Right atrium auricular region (tissue), 2 donors: Measurements from ENCODE around the gene UBQLNL. TPM values are rescaled to one million over a fixed set of nuclear protein-coding genes. Genes with fewer than 3 reads are reported as not detected.

Experiments used
- DNase-seq: peaks from one replicate; pipeline ENCODE4 v3.0.0-alpha.2; 2019; ENCODE audit warnings: low spot score
- H3K27ac ChIP-seq, 2 donors: fragments of 200-600 bp; sonication (generic); 1 replicate in 1 of 2; 2 replicates in 1 of 2; pipeline ENCODE4 v1.5.1; 2016 to 2019
- H3K27me3 ChIP-seq, 2 donors: fragments of 200-600 bp; sonication (generic); one replicate each; pipeline versions ENCODE4 v1.5.1 to v1.6.0; 2017 to 2019
- H3K36me3 ChIP-seq: fragments of 200-600 bp; sonication (generic); one replicate; pipeline ENCODE4 v1.5.1; 2016
- H3K4me1 ChIP-seq, 2 donors: fragments of 200-600 bp; sonication (generic); one replicate each; pipeline versions ENCODE4 v1.5.1 to v1.6.0; 2017 to 2019
- H3K4me3 ChIP-seq, 2 donors: fragments of 200-600 bp; sonication (generic); 1 replicate in 1 of 2; 2 replicates in 1 of 2; pipeline ENCODE4 v1.5.1; 2017 to 2019; ENCODE audit warnings: mild to moderate bottlenecking in 1 of 2, moderate library complexity in 1 of 2
- H3K9me3 ChIP-seq, 2 donors: fragments of 200-600 bp; sonication (generic); one replicate each; pipeline ENCODE4 v1.5.1; 2019
- total RNA-seq, 2 donors: library from RNA; depleted of rRNA; stranded (reverse); fragments of >200 nt; gene quantifications; one replicate each; pipeline ENCODE4 v1.1.0, GENCODE V29; 2016
- TF ChIP-seq, protein P1 (sequence below), 2 donors: fragments of 200-600 bp; sonication (generic); IDR thresholded peaks; one replicate each; pipeline ENCODE4 v1.5.1; 2019; ENCODE audit warnings: antibody characterized with exemption in 2 of 2

The UBQLNL gene
- total RNA-seq, 2 donors from 2014 or later, result 0.30 TPM; not detected in 1

DNA sequence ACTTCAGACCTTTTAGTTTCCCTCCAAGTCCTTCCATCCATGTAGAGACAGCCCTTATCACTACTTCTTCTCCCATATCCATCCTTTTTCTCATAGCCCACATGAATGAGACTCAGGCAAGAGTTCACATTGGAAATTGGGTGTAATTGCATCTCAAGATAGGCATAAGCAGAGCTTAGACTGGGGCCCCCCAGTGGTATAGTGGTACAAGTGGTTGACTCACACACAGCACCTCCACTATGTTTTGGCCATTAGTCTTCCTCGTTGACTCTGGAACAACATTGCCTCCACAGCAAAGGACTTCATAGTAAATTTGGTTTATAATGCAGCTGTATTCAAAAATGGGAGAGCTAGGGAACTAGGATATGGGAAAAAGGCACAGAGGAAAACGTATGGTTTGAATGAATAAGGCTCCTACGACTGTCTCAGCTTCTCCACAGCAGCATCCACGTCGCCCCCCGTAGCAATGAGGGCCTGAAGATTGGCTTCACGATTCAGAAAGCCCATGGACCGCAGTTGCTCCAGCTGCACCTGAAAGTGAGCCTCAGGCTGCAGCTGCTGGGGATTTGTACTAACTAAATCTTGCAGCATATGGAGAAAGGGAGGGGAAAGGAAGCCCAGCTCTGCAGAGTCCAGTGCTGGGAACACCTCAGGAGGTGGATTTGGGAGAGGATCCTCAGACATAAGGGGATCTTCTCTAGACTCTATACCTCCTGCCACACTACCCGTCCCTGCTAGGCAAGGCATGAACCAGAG lies 9.1 kb downstream of the UBQLNL start:
- TF ChIP-seq, protein P1, sequence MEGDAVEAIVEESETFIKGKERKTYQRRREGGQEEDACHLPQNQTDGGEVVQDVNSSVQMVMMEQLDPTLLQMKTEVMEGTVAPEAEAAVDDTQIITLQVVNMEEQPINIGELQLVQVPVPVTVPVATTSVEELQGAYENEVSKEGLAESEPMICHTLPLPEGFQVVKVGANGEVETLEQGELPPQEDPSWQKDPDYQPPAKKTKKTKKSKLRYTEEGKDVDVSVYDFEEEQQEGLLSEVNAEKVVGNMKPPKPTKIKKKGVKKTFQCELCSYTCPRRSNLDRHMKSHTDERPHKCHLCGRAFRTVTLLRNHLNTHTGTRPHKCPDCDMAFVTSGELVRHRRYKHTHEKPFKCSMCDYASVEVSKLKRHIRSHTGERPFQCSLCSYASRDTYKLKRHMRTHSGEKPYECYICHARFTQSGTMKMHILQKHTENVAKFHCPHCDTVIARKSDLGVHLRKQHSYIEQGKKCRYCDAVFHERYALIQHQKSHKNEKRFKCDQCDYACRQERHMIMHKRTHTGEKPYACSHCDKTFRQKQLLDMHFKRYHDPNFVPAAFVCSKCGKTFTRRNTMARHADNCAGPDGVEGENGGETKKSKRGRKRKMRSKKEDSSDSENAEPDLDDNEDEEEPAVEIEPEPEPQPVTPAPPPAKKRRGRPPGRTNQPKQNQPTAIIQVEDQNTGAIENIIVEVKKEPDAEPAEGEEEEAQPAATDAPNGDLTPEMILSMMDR (IDR thresholded peaks at IDR 0.05), result no peak
- Histone ChIP-seq H3K9me3 (no peaks in the 10 kb centered on the region), H3K4me3 (no peak overlapping the region), H3K4me1 (no peaks in the 10 kb centered on the region), H3K27ac (no peak overlapping the region), H3K36me3 (no peaks in the 10 kb centered on the region), H3K27me3 (no peaks in the 10 kb centered on the region)
- DNase-seq, result no peak

DNA sequence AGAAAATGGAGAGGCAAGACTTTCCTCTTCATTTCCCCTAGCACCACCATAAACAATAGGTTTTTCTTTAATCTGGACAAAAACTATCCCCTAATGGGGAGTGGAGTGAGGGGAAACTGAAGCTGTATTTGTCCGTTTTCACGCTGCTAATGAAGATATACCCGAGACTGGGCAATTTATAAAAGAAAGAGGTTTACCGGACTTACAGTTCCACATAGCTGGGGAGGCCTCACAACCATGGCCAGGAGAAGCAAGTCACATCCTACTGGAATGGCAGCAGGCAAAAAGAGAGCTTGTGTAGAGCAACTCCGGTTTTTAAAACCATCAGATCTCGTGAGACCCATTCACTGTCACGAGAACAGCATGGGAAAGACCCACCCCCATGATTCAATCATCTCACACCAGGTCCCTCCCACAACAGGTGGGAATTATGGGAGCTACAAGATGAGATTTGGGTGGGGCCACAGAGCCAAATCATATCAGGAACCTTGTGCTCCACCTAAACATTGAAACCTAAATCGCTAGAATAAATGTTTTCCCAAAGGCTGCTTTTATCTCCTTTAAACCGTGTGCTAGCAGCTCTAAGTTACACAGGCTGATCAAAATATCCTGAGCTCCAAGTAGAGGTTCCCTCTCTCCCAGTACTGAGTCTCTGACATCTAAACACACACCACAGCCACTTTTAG lies 11.0 kb downstream of the UBQLNL start:
- no peaks in the 10 kb centered on the region for H3K9me3 ChIP-seq
- no peak overlapping the region for H3K4me3 ChIP-seq
- TF ChIP-seq, protein P1 (IDR thresholded peaks at IDR 0.05), result no peak
- H3K27me3 ChIP-seq, result no peaks in the 10 kb centered on the region
- no peak for DNase-seq
- H3K27ac ChIP-seq, result no peak overlapping the region
- H3K36me3 ChIP-seq, result no peaks in the 10 kb centered on the region
- H3K4me1 ChIP-seq, result no peaks in the 10 kb centered on the region

DNA sequence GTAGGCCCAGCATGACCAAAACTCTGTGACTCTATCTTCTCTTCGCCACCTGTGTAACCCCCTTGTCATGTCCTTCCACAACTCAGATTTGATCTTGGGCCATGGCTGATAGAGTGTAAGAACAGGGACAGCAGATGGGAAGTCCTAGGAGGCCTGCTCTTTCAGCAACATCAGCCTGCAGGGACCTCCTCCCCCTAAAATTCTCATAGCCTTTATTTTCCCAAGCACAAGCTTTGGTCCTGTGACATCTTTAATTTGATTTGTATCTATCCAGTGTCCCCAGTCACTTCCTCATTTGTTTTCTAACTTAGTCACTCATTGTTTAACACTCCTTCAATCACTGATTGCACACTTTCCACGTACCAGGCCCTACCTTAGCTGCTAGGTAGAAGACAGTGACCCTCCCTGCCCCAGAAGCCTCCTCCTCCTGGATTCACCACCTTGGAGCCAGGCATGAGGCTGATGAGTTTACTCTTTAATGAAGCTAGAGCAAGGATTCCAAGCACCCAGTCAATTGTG lies 12.0 kb downstream of the UBQLNL start:
- H3K4me3 ChIP-seq, result no peak overlapping the region
- H3K27ac ChIP-seq, result no peak overlapping the region
- DNase-seq, result no peak
- TF ChIP-seq, protein P1 (IDR thresholded peaks at IDR 0.05), result no peak
- no peaks in the 10 kb centered on the region for H3K4me1 ChIP-seq
- no peaks in the 10 kb centered on the region for H3K27me3 ChIP-seq
- H3K36me3 ChIP-seq, result no peaks in the 10 kb centered on the region
- no peaks in the 10 kb centered on the region for H3K9me3 ChIP-seq

DNA sequence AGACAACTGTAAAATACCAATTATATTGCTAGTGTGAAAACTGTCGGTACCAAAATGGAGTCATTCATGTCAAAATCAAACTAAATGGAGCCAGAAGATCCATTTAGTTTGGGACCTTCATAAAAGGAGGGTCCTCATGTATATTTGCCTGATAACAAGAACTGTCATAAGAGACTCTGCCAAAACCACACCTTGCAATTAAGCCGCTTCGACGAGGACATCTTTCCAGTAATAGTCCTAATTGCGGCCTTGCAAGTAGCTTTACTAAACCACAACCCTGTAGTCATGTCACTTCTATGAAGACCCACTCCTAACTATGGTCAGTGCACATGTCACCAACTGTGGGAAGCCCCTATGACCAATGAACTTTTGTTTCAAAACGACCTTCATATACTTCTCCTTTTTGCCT lies 16.1 kb downstream of the UBQLNL start:
- no peaks in the 10 kb centered on the region for H3K27me3 ChIP-seq

DNA sequence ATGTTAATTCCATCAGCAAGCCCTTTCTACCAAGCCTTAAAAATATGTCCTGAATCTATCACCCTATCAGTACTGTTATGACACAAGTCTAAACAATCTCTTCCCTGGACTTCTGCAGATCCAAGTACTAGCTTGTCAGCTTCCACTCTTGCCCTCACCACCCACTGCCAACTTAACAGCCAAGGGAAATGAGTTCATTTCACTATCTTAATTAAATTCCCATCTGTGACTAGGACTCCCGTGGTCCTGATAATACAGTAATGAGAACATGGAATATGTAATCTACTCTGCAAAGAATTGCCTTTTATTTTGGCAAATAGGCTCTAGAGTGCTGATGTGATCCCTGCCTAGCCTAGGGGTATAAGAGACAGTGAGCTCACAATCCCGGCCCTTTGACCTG lies 16.8 kb downstream of the UBQLNL start:
- TF ChIP-seq, protein P1 (IDR thresholded peaks at IDR 0.05), result no peak
- no peaks in the 10 kb centered on the region for H3K27me3 ChIP-seq
- H3K4me1 ChIP-seq, result no peaks in the 10 kb centered on the region
- DNase-seq, result no peak
- H3K27ac ChIP-seq, result no peak overlapping the region
- no peaks in the 10 kb centered on the region for H3K36me3 ChIP-seq
- no peak overlapping the region for H3K4me3 ChIP-seq
- no peaks in the 10 kb centered on the region for H3K9me3 ChIP-seq

More for the DNA sequence above, 16.1 kb downstream of the UBQLNL start:
- no peak for DNase-seq
- no peaks in the 10 kb centered on the region for H3K9me3 ChIP-seq
- no peak overlapping the region for H3K27ac ChIP-seq
- H3K4me1 ChIP-seq, result no peaks in the 10 kb centered on the region
- no peak overlapping the region for H3K4me3 ChIP-seq
- no peaks in the 10 kb centered on the region for H3K36me3 ChIP-seq
- TF ChIP-seq, protein P1 (IDR thresholded peaks at IDR 0.05), result no peak
